ENCODE measurements around the gene PIGK. TPM values are rescaled to one million over a fixed set of nuclear protein-coding genes. Genes with fewer than 3 reads are reported as not detected.
"Not testable (repeated sequence)": the region's sequence is repeated elsewhere in the genome, so short reads cannot be mapped to it uniquely, and the experiment has no call there.

Gene PIGK
- total and polyA plus RNA-seq, 12 donors: 5.0 to 40.7 (median 30.1) TPM

DNA sequence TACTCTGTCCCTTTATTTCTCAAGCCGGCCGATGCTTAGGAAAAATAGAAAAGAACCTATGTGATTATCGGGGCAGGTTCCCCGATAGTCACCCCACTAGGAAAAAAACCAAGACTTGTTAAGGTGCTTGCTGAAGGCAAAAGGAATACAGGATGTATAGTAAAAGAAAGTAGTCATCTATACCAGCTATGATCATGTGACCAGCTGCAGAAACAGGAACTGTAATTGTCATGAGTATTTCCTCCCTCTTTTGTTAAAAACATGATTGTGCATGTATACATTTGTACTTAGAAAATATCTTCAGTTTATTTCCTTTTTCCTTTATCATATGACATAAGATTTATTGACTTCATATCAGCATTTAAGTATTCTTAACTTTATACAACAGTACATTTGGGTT, 30.5 kb downstream of the PIGK start:
- H3K4me1 ChIP-seq: no peaks in the 10 kb centered on the region
- DNase-seq (no peak), ATAC-seq (no peak)
- H3K27ac ChIP-seq: no peak overlapping the region
- no peaks in the 10 kb centered on the region for H3K9me3 ChIP-seq
- peaks cover 0 to 5% (median 0%) of the 10 kb centered on the region in 9 donors for H3K36me3 ChIP-seq
- 98% methylated on average over 4 of the region's 4 CpGs for WGBS, 2 donors
- H3K4me3 ChIP-seq: no peak overlapping the region
- H3K27me3 ChIP-seq: no peaks in the 10 kb centered on the region
- intact Hi-C loops (cut with DNase I): no loop called here
- TF ChIP-seq, protein P1, sequence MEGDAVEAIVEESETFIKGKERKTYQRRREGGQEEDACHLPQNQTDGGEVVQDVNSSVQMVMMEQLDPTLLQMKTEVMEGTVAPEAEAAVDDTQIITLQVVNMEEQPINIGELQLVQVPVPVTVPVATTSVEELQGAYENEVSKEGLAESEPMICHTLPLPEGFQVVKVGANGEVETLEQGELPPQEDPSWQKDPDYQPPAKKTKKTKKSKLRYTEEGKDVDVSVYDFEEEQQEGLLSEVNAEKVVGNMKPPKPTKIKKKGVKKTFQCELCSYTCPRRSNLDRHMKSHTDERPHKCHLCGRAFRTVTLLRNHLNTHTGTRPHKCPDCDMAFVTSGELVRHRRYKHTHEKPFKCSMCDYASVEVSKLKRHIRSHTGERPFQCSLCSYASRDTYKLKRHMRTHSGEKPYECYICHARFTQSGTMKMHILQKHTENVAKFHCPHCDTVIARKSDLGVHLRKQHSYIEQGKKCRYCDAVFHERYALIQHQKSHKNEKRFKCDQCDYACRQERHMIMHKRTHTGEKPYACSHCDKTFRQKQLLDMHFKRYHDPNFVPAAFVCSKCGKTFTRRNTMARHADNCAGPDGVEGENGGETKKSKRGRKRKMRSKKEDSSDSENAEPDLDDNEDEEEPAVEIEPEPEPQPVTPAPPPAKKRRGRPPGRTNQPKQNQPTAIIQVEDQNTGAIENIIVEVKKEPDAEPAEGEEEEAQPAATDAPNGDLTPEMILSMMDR (IDR thresholded peaks at IDR 0.05): no peak

- not testable (repeated sequence) for H3K36me3 ChIP-seq, ATAC-seq
Measured at GRCh38 chr1:77186907-77187306, 32.3 kb downstream of the PIGK start.

GRCh38 chr1:77182083-77182482, 37.1 kb downstream of the PIGK start:
- TF ChIP-seq, protein P1 (IDR thresholded peaks at IDR 0.05): no peak
- Histone ChIP-seq H3K27ac (no peak overlapping the region), H3K4me3 (no peak overlapping the region), H3K4me1 (no peaks in the 10 kb centered on the region), H3K27me3 (no peaks in the 10 kb centered on the region), H3K9me3 (peaks cover 0 to 14% (median 3%) of the 10 kb centered on the region in 11 donors), H3K36me3 (peaks cover 0 to 1% (median 0%) of the 10 kb centered on the region in 9 donors)
- 94 to 98% methylated on average over 2 of the region's 2 CpGs for WGBS, 2 donors
- intact Hi-C loops (cut with DNase I): no loop called here
- no peak for ATAC-seq
- no peak for DNase-seq

More at GRCh38 chr1:77186907-77187306, 32.3 kb downstream of the PIGK start:
- intact Hi-C loops (cut with DNase I); H3K4me3 ChIP-seq; H3K27ac ChIP-seq; H3K9me3 ChIP-seq; DNase-seq; H3K27me3 ChIP-seq; H3K4me1 ChIP-seq: not testable (repeated sequence)
- WGBS, 2 donors: 80 to 85% methylated on average over 4 of the region's 4 CpGs

DNA sequence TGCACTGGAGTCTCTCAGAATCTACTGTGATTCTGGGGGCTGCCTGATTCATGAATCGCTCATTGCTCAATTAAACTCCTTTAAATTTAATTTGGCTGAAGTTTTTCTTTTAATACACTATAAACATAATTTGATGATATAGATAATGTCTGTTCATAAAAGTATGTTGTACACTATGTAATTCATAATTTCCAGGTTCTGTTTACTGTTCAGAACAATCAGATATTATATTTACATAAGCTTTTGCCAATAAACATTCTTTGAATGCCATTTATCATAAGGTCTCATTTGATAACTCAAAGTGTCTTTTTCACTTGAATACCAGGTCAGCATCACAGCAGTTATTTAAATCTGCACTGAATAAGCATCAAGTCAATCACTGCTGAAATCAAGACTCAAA, 39.6 kb downstream of the PIGK start:
- H3K4me3 ChIP-seq: no peak overlapping the region
- H3K4me1 ChIP-seq: no peaks in the 10 kb centered on the region
- no peak overlapping the region for H3K27ac ChIP-seq
- H3K27me3 ChIP-seq: no peaks in the 10 kb centered on the region
- intact Hi-C loops (cut with DNase I): no loop called here
- WGBS, 2 donors: 100% methylated on average over 1 of the region's 1 CpG
- DNase-seq (no peak), ATAC-seq (no peak)
- peaks cover 0 to 39% (median 9%) of the 10 kb centered on the region in 11 donors for H3K9me3 ChIP-seq
- TF ChIP-seq, protein P1 (IDR thresholded peaks at IDR 0.05): no peak
- peaks cover 0 to 3% (median 0%) of the 10 kb centered on the region in 9 donors for H3K36me3 ChIP-seq

DNA sequence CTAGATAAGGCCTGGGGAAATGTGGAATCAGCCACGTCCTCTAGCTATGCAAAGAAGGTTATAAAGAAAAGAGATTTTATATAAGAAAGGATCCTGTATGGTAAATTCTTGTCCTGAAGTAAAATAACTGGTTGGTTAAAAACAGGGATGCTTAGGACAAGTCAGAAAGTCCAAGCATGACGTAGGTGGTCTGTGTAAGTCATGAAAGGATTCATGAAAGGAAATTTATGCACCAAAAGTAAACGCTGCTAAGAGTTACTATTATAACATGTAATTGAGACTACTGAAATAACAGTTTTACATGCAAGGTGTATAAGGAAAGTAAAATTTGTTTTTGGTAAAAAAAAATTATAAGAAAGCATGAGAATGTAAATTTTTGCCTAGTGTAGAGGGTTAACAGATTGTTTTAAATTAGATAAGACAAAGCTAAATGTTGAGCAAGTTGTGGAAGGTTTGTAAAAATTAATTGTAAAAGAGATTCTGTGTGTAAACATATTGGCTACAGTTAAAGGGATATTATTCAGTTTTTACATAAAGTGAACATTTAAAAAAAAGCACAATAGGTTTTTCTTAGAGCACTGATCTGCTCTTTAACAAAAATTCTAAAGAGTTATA, 43.9 kb downstream of the PIGK start:
- Histone ChIP-seq H3K9me3 (peaks cover 0 to 47% (median 9%) of the 10 kb centered on the region in 11 donors), H3K27me3 (no peaks in the 10 kb centered on the region), H3K36me3 (peaks cover 0 to 3% (median 0%) of the 10 kb centered on the region in 9 donors), H3K4me1 (no peaks in the 10 kb centered on the region), H3K4me3 (no peak overlapping the region), H3K27ac (no peak overlapping the region)
- 91 to 96% methylated on average over 3 of the region's 3 CpGs for WGBS, 2 donors
- TF ChIP-seq, protein P1 (IDR thresholded peaks at IDR 0.05): no peak
- no peak for ATAC-seq
- no peak for DNase-seq
- intact Hi-C loops (cut with DNase I): no loop called here

Data from heart right ventricle (tissue), 16 donors.